Rectal smooth muscle tissue (tissue), 1 donor: ENCODE measurements around the gene GABRB3.

Source experiments
- H3K27ac ChIP-seq: one replicate; pipeline ENCODE4 v1.7.0; 2013; ENCODE audit warnings: low read depth, low read length, inconsistent platforms
- H3K27me3 ChIP-seq: one replicate; pipeline ENCODE4 v1.7.0; 2013; ENCODE audit warnings: low read length; ENCODE audit not compliant: control insufficient read depth, insufficient read depth
- H3K36me3 ChIP-seq: one replicate; pipeline ENCODE4 v1.7.0; 2013; ENCODE audit warnings: low read length; ENCODE audit not compliant: control insufficient read depth, insufficient read depth
- H3K4me1 ChIP-seq: one replicate; pipeline ENCODE4 v1.7.0; 2013; ENCODE audit warnings: low read length; ENCODE audit not compliant: control insufficient read depth, insufficient read depth
- H3K4me3 ChIP-seq: one replicate; pipeline ENCODE4 v1.7.0; 2013; ENCODE audit warnings: low read length
- H3K9ac ChIP-seq: one replicate; pipeline ENCODE4 v1.7.0; 2013; ENCODE audit warnings: low read length

GABRB3 gene

DNA sequence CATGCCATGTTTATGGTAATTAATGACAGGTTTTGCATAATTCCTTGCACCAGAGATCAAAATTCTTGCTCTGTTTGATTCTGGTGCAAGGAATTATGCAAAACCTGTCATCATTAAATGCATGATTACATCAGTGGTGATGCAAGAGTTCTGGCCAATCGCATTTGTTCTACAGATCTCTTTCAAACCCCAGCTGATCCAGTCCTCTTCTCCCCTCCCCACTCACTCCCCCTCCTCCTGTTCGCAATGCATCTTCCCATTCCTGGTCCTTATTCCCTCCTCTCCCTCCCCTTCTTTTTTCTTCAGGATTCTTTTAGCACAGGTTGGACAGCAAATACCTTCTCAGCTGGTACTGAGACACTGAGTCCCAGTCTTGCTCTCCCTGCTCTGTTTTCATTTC is 82.1 kb downstream of the GABRB3 start:
- Histone ChIP-seq H3K4me1 (no peaks in the 10 kb centered on the region), H3K9ac (no peak overlapping the region), H3K27ac (no peak overlapping the region), H3K36me3 (no peaks in the 10 kb centered on the region), H3K27me3 (no peaks in the 10 kb centered on the region), H3K4me3 (no peak overlapping the region)

GRCh38 chr15:26689462-26689861 is 83.4 kb downstream of the GABRB3 start:
- H3K27ac ChIP-seq, result no peak overlapping the region
- H3K4me3 ChIP-seq, result no peak overlapping the region
- no peaks in the 10 kb centered on the region for H3K4me1 ChIP-seq
- no peaks in the 10 kb centered on the region for H3K36me3 ChIP-seq
- no peak overlapping the region for H3K9ac ChIP-seq
- H3K27me3 ChIP-seq, result no peaks in the 10 kb centered on the region

- no peaks in the 10 kb centered on the region for H3K36me3 ChIP-seq
- no peak overlapping the region for H3K9ac ChIP-seq
- no peaks in the 10 kb centered on the region for H3K4me1 ChIP-seq
- H3K27ac ChIP-seq, result no peak overlapping the region
- H3K4me3 ChIP-seq, result no peak overlapping the region
- no peaks in the 10 kb centered on the region for H3K27me3 ChIP-seq
Measured at GRCh38 chr15:26686547-26687187, 86.2 kb downstream of the GABRB3 start.

GRCh38 chr15:26682598-26683164 is 90.2 kb downstream of the GABRB3 start:
- Histone ChIP-seq H3K27ac (no peak overlapping the region), H3K27me3 (no peaks in the 10 kb centered on the region), H3K36me3 (no peaks in the 10 kb centered on the region), H3K4me3 (no peak overlapping the region), H3K9ac (no peak overlapping the region), H3K4me1 (no peaks in the 10 kb centered on the region)

GRCh38 chr15:26679927-26680326 is 92.9 kb downstream of the GABRB3 start:
- H3K36me3 ChIP-seq, result no peaks in the 10 kb centered on the region
- H3K4me1 ChIP-seq, result no peaks in the 10 kb centered on the region
- H3K9ac ChIP-seq, result no peak overlapping the region
- no peak overlapping the region for H3K27ac ChIP-seq
- H3K27me3 ChIP-seq, result no peaks in the 10 kb centered on the region
- no peak overlapping the region for H3K4me3 ChIP-seq

DNA sequence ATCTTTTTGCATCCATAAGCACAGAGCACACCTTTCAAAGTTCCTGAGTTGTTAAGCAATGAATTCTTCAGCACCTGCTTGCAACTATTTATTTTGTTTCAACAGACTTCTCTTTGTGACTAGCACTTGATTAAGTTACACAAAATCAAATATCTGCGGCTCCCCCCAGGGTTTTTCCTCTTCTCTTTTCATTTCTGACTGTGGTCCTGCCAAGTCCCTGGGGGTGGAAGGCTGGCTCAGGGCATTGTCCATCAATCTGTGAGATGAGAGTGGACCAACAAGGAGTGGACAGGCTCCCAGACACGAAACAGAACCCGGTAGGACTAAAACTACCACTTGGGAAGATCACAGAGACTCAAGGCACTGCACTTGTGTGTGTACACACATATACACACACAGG is 96.8 kb downstream of the GABRB3 start:
- Histone ChIP-seq H3K4me3 (no peak overlapping the region), H3K9ac (no peak overlapping the region), H3K4me1 (no peaks in the 10 kb centered on the region), H3K27me3 (no peaks in the 10 kb centered on the region), H3K36me3 (no peaks in the 10 kb centered on the region), H3K27ac (no peak overlapping the region)

- Histone ChIP-seq H3K4me3 (no peak overlapping the region), H3K36me3 (no peaks in the 10 kb centered on the region), H3K4me1 (no peaks in the 10 kb centered on the region), H3K27me3 (no peaks in the 10 kb centered on the region), H3K27ac (no peak overlapping the region), H3K9ac (no peak overlapping the region)
Measured at GRCh38 chr15:26674467-26674866, 98.4 kb downstream of the GABRB3 start.

- no peaks in the 10 kb centered on the region for H3K4me1 ChIP-seq
- H3K27me3 ChIP-seq, result no peaks in the 10 kb centered on the region
- H3K36me3 ChIP-seq, result no peaks in the 10 kb centered on the region
- H3K9ac ChIP-seq, result no peak overlapping the region
- H3K4me3 ChIP-seq, result no peak overlapping the region
- no peak overlapping the region for H3K27ac ChIP-seq
Measured at GRCh38 chr15:26673445-26673844, 99.4 kb downstream of the GABRB3 start.

GRCh38 chr15:26670116-26670515 is 102.8 kb downstream of the GABRB3 start:
- no peak overlapping the region for H3K27ac ChIP-seq
- H3K9ac ChIP-seq, result no peak overlapping the region
- H3K4me1 ChIP-seq, result no peaks in the 10 kb centered on the region
- H3K4me3 ChIP-seq, result no peak overlapping the region
- no peaks in the 10 kb centered on the region for H3K36me3 ChIP-seq
- no peaks in the 10 kb centered on the region for H3K27me3 ChIP-seq

GRCh38 chr15:26667222-26667988 is 105.5 kb downstream of the GABRB3 start:
- Histone ChIP-seq H3K4me1 (no peaks in the 10 kb centered on the region), H3K27ac (no peak overlapping the region), H3K4me3 (no peak overlapping the region), H3K9ac (no peak overlapping the region), H3K27me3 (no peaks in the 10 kb centered on the region), H3K36me3 (no peaks in the 10 kb centered on the region)

DNA sequence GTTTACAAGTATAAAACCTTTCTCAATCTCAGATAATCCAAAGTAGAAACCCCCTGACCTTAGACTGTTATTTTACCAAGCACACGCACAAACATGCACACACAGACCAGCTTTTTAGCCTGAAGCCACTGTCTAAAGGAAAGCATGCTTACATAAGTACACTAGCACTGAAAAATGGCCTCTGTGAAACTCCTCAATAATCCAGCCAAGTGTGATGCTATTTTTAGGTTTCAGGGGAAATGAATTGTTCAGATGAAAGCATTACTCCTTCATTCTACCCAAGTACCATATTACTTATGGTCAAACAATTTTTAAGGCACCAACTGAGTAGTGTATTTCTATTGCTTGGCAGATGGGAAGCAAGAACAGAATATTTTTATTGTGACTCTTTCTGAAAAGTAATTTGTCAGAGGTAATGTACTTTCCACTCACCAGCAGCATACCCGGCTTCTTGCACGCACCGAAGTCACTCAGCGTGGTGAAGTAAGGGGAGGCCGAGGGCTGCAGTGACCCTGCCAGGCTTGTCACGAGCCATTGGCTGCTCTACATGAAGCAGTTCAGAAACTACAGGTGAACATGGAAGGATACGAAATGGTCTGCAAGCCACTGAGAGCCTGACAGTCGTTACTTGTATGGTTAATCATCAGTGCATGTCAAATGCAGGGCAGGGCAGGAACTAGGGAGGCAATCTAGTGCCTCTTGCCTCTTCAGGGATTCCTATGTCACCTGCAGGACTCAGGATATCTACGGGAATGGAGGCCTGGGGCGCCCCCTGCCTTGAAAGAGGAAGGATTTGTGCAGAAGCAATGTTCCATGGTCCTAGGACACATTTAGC is 106.7 kb downstream of the GABRB3 start:
- no peak overlapping the region for H3K9ac ChIP-seq
- no peak overlapping the region for H3K27ac ChIP-seq
- no peak overlapping the region for H3K4me3 ChIP-seq
- no peaks in the 10 kb centered on the region for H3K36me3 ChIP-seq
- H3K4me1 ChIP-seq, result no peaks in the 10 kb centered on the region
- H3K27me3 ChIP-seq, result no peaks in the 10 kb centered on the region

DNA sequence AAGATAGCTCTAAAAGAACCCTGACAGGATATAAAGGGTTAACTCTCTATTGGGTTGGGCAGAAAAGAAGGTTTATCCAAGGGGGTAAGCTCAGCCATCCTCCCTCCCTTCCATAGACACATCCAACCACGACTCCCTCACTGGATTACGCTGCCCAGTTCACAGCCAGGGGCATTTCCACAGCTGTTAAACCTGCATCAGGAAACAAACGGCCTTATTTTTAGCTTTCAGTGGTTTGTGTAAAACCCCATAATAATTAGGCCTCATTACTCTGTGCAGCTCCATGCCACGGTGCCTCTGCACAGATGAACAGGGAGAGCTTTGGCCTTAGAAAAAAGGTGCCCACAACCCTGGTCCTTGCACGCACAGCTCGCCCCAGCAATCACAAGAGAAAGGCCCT is 110.6 kb downstream of the GABRB3 start:
- Histone ChIP-seq H3K4me3 (no peak overlapping the region), H3K27me3 (no peaks in the 10 kb centered on the region), H3K36me3 (no peaks in the 10 kb centered on the region), H3K9ac (no peak overlapping the region), H3K4me1 (no peaks in the 10 kb centered on the region), H3K27ac (no peak overlapping the region)
